Kidney (tissue), 14 donors: ENCODE measurements around the gene SWT1. TPM values are rescaled to one million over a fixed set of nuclear protein-coding genes. Genes with fewer than 3 reads are reported as not detected.

Experiments
- DNase-seq, 5 donors: peaks; one replicate each; pipeline ENCODE4 v3.0.0-alpha.2; 2013 to 2020
- FAIRE-seq: peaks from 2 replicates; lab custom pipeline; 2012; peaks lifted over from hg19 to GRCh38; lab: Jason Lieb, UNC
- H3K27ac ChIP-seq, 2 donors: one replicate each; pipeline ENCODE4 v1.7.0; 2013; ENCODE audit warnings: low read depth in 2 of 2, low read length in 2 of 2, inconsistent platforms in 1 of 2
- H3K27me3 ChIP-seq: one replicate; pipeline ENCODE4 v1.7.1; 2013; ENCODE audit warnings: low read length, inconsistent platforms; ENCODE audit not compliant: control insufficient read depth, insufficient read depth
- H3K36me3 ChIP-seq, 3 donors: one replicate each; pipeline versions ENCODE4 v1.7.0 to v1.7.1; 2013; ENCODE audit warnings: low read length in 3 of 3, control low read depth in 1 of 3, inconsistent platforms in 1 of 3; ENCODE audit not compliant: insufficient read depth in 3 of 3, control insufficient read depth in 2 of 3
- H3K4me1 ChIP-seq, 3 donors: one replicate each; pipeline versions ENCODE4 v1.7.0 to v1.7.1; 2013; ENCODE audit warnings: low read length in 3 of 3, inconsistent platforms in 1 of 3, low read depth in 1 of 3; ENCODE audit not compliant: control insufficient read depth in 2 of 3, insufficient read depth in 2 of 3
- H3K4me3 ChIP-seq, 3 donors: one replicate each; pipeline versions ENCODE4 v1.7.0 to v1.8.1; 2013; ENCODE audit warnings: low read length in 3 of 3, control low read depth in 1 of 3, inconsistent platforms in 1 of 3
- H3K9ac ChIP-seq, 3 donors: one replicate each; pipeline versions ENCODE4 v1.7.0 to v1.7.1; 2013; ENCODE audit warnings: low read length in 3 of 3, control low read depth in 1 of 3, inconsistent platforms in 1 of 3
- H3K9me3 ChIP-seq, 3 donors: one replicate each; pipeline versions ENCODE4 v1.7.0 to v1.7.1; 2013; ENCODE audit warnings: low read length in 3 of 3, control low read depth in 1 of 3, inconsistent platforms in 1 of 3; ENCODE audit not compliant: control insufficient read depth in 2 of 3, insufficient read depth in 1 of 3
- CTCF ChIP-seq: IDR thresholded peaks from 3 replicates; pipeline ENCODE4 v1.5.1; 2012; ENCODE audit warnings: mild to moderate bottlenecking, moderate library complexity, borderline replicate concordance; ENCODE audit not compliant: insufficient read depth; ENCODE audit errors: extremely low read depth
- intact Hi-C: fragments of 100-400 bp; cut with DNase I; formaldehyde crosslinking; loops from one replicate; pipeline ENCODE4 v1.11.1; 2022
- polyA plus RNA-seq: library from polyadenylated mRNA; stranded (reverse); fragments of 350-450 nt; fragmentation: Illumina TruSeq; extraction: RNeasy Lipid Tissue Mini Kit (QIAGEN cat#74804); gene quantifications from one replicate; pipeline ENCODE4 v1.2.3, GENCODE V29; 2014; ENCODE audit warnings: low read depth, low replicate concordance; ENCODE audit not compliant: insufficient read depth
- total RNA-seq: library from RNA; stranded (reverse); fragmentation: NEBNext Ultra II Directional; extraction: Animal tissue kit (Norgen Biotek cat#: 25700); gene quantifications from one replicate; pipeline ENCODE4 v1.2.1, GENCODE V29; 2021
- donor health status: control.
- donor health status: control.
- donor health status: control.
- donor health status: control.
- donor health status: control.
- donor health status: DM: yes; HTN: yes; CAD: no.
- donor health status: Normal renal cell carcinoma (clear cell type).

Gene SWT1
- total and polyA plus RNA-seq, 2 donors from 2014 or later: 2.9 to 6.5 TPM

- H3K4me1 ChIP-seq: no peaks in the 10 kb centered on the region
- intact Hi-C loops: no loop called here
- H3K27ac ChIP-seq: no peak overlapping the region
- no peak overlapping the region for H3K4me3 ChIP-seq
- no peaks in the 10 kb centered on the region for H3K9me3 ChIP-seq
- H3K9ac ChIP-seq: no peak overlapping the region
- FAIRE-seq (no peak), DNase-seq (no peak)
- H3K27me3 ChIP-seq: no peaks in the 10 kb centered on the region
- H3K36me3 ChIP-seq: no peaks in the 10 kb centered on the region
- TF ChIP-seq CTCF: no peak
Observed at GRCh38 chr1:185334182-185334581, 177.2 kb downstream of the SWT1 start.

GRCh38 chr1:185337246-185337645, 180.3 kb downstream of the SWT1 start:
- H3K27me3 ChIP-seq: no peaks in the 10 kb centered on the region
- no peaks in the 10 kb centered on the region for H3K36me3 ChIP-seq
- no peaks in the 10 kb centered on the region for H3K9me3 ChIP-seq
- no peak for FAIRE-seq
- H3K4me1 ChIP-seq: no peaks in the 10 kb centered on the region
- intact Hi-C loops: no loop called here
- TF ChIP-seq CTCF: no peak
- no peak for DNase-seq
- H3K27ac ChIP-seq: no peak overlapping the region
- H3K4me3 ChIP-seq: no peak overlapping the region
- H3K9ac ChIP-seq: no peak overlapping the region

GRCh38 chr1:185338719-185339622, 182.0 kb downstream of the SWT1 start:
- no peak overlapping the region for H3K4me3 ChIP-seq
- no peak for TF ChIP-seq CTCF
- DNase-seq (no peak), FAIRE-seq (no peak)
- intact Hi-C loops: no loop called here
- no peaks in the 10 kb centered on the region for H3K4me1 ChIP-seq
- H3K9me3 ChIP-seq: no peaks in the 10 kb centered on the region
- H3K9ac ChIP-seq: no peak overlapping the region
- H3K27me3 ChIP-seq: no peaks in the 10 kb centered on the region
- H3K36me3 ChIP-seq: no peaks in the 10 kb centered on the region
- H3K27ac ChIP-seq: no peak overlapping the region
